GM21367 (cell line): Measurements from ENCODE around the gene OXA1L.
"Not testable (repeated sequence)": the region's sequence is repeated elsewhere in the genome, so short reads cannot be mapped to it uniquely, and the experiment has no call there.

Experiments used
- ATAC-seq: cut with Tn5 transposase; IDR thresholded peaks from one replicate; pipeline ENCODE4 v1.9.1; 2021; ENCODE audit not compliant: unreplicated experiment

Gene OXA1L

DNA sequence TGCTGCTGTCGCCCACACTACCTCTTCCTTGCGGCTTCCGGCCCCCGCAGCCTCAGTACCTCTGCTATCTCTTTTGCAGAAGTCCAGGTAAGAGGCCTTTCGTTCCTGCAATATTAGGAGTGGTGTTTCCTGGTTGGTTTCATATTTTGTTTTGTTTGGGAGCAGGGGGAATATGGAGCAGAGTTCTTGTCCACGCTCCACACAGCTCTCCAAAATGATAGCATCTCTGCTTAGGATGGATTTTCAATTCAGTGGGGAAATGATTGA, 768 bp downstream of the OXA1L start:
- no peak for ATAC-seq

DNA sequence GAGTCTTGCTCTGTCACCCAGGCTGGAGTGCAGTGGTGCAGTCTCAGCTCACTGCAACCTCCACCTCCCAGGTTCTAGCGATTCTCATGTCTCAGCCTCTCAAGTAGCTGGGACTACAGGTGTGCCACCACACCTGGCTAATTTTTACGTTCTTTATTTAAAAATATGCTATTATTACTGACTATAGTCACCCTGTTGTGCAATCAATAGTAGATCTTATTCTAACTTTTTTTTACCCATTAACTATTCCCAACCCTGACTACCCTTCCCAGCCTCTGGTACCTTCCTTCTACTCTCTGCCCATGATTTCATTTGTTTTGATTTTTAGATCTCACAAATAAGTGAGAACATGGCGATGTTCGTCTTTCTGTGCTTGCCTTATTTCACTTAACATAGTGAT, 2.5 kb downstream of the OXA1L start:
- no peak for ATAC-seq

DNA sequence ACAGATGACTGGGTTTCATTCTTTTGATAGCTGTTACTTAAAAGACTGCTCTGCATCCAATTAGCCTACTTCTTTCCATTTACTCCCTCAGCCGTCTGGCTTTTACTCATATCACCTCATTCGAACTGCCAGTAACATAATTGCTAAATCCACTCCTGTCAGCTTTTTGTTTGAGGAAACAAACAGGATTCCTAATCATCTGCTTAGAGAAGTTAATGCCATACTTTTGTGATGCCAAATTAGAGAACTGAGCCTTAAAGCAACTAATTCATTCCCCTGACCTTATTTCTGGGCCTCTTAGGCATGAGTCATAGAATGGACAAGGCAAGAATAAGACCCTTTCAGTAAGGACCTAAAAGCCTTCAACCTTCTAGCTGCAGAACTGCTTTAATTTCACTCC, 2.9 kb downstream of the OXA1L start:
- no peak for ATAC-seq

DNA sequence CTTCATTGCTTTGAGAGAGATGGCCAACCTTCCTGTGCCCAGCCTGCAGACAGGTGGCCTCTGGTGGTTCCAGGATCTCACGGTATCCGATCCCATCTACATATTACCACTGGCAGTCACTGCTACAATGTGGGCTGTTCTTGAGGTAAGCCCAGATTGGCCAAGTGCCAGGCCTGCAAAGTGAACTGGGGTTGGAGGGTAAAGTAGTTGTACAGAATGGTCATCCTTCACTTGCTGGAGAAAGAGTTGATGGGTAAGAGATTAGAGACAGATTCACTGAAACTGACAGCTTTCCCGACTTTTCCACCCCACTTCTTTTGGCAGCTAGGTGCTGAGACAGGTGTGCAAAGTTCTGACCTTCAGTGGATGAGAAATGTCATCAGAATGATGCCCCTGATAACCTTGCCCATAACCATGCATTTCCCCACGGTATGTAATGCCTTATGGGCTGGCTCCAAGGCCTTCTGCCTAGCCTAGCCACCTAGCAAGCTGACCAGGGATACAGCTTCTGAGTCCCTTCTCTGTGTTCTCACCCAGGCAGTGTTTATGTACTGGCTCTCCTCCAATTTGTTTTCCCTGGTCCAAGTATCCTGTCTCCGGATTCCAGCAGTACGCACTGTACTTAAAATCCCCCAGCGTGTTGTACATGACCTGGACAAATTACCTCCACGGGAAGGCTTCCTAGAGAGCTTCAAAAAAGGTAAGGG, 4.1 kb downstream of the OXA1L start:
- ATAC-seq, result no peak

DNA sequence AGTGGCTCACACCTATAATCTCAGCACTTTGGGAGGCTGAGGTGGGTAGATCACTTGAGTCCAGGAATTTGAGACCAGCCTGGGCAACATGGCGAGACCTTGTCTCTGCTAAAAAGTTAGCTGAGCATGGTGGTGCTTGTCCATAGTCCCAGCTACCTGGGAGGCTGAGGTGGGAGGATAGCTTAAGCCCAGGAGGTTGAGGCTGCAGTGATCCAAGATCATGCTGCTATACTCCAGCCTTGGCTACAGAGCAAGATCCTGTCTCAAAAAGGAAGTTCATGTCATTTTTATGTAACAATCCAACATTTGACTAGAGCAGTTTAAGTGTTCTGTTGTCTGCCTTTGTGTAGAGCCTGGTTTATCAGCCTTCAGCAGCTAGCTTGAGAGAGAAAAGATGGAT, 6.2 kb downstream of the OXA1L start:
- ATAC-seq, result no peak

DNA sequence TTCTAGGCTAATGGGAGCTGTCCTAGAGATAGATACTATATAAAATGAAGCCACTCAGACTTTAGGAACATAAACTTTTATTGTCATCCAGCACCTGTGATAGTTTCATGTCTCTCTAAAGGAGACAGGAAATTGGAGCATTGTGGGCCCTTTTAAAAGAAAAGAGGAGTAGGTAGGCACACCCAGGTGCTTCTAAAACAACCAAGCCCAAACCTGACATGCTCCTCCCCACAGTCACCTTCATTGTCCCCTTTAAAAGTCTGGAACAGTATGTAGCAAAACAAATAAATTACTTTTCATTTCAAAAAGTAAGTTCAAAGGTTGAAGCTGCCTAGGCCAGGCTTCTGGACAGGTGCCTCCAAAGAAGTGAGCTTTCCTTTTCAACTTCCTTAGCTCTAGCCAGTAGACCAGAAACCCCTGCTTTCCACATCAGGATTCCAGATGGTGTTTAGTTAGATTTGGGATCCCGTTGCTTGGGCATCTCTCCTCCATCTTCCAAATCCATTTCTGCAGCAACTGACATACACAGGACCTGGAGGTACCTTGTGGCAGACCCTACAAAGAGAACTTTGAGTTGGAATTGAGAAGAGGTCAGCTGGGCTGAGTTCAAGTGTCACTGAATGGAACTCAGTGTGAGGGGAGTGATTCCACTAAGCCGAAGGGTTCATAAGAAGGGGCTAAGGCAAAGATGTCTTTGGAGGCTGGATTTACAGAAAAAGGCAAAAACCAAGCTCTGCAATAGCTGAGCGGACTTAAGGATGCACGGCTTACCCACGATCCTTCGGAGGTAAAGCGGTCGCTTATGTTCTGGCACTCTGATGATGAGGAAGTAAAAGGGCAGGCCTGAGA, 6.9 kb downstream of the OXA1L start:
- ATAC-seq, result no peak

DNA sequence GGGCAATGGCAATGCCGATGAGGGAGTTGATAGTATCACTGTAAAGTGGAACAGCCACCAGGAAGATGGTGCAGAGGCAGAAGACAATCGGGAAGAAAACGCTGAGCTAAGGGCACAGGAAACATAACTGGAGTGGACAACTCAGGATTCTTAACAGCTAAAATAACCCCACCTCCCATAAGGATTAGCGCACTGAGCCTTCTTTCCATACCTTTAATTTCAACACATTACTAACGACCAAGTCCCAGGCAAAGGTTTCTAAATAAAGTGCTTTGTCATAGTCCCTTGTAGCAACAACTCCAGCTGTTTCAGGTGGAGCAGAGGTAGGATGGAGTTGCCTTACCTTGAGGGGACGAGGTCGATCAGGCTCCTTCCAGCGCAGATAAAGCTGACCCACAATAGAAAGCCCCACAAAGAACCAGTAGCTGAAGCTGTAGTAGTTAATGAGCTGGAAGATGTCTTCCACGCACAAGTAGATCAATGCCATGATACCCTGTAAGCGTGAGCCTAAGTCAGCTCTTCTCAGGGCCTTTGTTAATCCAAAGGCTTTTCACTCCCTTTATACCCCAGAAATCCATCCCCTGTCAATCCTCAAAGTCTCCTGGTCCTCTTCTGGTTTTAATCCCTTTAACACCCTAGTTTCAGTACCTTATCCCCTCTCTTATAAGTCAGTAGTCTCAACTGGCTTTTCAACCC, 7.7 kb downstream of the OXA1L start:
- ATAC-seq, result no peak

DNA sequence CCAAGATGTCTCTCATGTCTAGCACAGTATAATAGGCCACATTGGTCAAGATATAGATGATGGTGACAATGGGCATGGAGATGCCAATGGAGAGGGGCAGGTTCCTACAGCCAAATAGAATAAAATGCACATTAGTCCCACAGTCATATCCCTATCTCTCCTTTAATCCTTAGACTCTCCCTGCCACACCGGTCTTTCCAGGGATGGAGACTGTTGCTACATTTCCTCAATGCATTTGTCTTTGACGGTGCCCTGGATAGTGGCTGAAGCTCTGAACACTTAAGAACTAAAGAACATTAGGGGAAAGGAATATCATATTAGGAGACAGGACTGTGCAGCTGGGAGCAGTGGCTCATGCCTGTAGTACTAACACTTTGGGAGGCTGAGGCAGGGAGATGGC, 9.7 kb downstream of the OXA1L start:
- no peak for ATAC-seq

DNA sequence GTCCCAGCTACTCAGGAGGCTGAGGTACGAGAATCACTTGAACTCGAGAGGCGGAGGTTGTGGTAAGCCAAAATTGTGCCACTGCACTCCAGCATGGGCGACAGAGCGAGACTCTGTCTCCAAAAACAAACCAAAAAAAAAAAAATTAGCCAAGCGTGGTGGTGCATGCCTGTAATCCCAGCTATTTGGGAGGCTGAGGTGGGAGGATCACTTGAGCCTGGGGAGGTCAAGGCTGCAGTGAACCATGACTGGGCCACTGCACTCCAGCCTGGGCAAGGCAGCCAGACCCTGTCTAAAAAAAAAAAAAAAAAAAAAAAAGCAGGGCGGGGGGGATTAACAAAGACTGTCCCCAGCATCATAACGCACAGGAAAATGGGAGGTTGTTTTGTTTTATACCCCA, 10.4 kb downstream of the OXA1L start:
- not testable (repeated sequence) for ATAC-seq

DNA sequence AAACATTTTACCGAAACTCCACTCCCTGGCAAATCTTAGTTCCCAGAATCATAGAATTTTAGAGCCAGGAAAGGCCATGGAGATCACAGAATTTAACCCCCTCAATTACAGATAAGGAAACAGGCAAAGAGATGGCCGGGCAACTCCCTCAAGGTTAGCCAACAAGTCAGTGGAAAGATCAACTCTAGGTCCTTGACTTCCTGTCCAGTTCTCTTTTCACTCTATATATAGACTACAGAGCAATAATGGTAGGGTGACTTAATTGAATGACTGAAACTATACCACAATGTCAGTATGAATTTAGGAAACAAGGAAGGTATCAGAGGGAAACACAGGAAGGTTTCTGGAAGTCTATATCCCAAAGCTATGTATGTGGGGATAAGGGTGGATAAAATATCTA, 11.6 kb downstream of the OXA1L start:
- no peak for ATAC-seq

DNA sequence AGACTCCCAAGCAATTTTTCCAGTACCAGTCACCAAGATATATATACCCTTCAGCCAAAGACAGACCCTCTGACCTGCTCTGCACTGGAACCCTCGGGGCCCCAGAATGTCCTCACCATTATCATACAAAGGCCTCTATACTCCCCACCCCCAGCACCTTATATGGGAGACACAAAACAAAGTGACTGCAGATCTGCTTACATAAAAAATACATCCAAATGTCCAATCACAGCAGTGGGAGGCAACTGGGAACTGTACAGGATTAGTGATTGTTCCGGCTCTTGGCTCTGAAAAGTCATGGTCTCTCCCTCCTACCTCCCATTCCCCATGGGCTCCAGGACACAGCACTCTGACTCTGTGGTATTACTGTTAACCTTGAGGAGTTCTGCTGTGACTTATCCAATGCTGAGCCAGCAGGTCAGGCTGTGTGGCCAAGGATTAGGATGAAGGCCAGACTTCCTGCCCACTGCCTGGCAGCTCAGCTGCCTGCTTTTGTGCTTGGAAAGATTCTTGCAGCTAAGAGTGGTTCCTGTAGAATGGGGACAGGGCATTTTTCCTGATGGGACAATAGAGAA, 13.7 kb downstream of the OXA1L start:
- no peak for ATAC-seq

DNA sequence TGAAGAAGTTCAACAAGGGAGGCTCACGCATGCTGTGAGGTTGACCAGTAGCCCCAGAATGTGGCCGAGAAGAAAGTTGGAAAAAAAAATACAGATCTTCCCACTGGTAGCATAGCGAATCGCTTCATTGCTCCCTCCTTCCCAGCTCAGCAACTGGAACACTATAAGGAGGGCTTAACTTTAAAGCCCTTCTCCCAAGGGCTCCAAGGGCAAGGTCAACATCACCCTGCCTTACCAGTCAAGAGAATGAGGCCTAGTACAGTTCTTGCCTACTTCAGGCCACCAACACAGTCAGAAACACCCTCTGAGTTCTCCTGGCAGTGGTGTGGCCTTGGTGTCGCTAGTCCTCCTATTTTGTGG, 14.4 kb downstream of the OXA1L start:
- no peak for ATAC-seq

DNA sequence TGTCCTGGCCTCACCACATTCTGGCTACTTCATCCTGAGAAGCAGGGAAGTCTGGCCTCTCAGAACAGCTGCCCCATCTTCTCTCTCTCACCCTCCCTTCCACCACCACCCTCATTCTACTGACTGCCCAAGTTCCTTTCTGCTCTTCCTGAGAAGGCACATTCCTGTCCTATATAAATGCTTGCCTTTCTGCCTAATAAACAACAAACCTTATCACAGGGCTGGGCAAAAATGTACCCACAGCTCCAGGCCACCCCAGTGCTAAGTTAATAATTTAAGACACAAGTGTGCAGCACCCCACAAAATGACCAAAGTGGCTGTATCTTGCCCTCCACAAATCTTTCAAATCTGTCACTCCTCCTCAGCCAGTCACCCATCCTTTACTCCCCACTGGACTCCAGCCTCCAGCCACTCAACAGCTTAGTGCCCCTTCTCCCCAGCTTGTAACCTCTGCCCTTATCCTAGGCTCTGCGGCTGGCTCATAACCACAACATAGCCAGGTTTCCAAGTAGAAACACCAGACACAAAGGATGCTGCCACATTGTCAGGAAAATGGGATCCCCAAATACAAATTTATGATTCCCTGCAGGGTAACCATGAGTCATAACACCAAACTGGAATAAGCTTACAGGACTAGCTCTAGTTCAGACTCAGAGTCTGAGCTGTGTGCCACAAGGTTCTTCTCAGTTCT, 15.0 kb downstream of the OXA1L start:
- ATAC-seq, result no peak

DNA sequence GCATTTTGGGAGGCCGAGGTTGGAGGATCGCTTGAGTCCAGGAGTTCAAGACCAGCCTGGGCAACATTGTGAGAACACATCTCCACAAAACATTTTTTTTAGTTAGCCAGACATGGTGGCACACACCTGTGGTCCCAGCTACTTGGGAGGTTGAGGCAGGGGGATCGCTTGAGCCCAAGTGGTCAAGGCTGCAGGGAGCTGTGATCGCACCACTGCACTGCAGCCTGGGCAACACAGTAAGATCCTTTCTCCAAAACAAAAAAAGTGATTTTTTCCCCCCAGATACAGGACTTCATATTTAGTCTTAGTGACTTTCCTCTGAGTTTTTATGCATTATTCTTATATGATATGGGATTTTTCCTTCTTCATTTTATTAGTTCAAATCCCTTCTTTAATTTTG, 20.2 kb downstream of the OXA1L start:
- ATAC-seq, result no peak

DNA sequence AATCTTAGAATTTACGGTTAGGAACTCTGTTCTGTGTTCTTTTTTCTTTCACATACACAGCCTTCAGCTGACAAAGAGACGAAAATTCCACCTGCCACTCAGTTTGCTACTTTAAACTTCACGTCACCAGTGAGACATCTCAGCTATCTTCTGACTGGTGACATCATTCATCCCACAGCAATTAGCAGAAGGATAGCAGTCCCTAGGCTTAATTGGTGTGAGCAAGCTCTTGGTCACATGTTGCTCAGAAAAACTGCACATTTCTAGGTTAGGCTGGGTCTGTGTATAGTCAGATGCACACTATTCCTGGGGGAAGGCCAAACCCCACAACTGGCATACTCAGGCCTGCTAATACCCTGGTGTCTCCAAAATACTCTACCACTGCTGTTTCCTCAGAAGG, 24.8 kb downstream of the OXA1L start:
- no peak for ATAC-seq

DNA sequence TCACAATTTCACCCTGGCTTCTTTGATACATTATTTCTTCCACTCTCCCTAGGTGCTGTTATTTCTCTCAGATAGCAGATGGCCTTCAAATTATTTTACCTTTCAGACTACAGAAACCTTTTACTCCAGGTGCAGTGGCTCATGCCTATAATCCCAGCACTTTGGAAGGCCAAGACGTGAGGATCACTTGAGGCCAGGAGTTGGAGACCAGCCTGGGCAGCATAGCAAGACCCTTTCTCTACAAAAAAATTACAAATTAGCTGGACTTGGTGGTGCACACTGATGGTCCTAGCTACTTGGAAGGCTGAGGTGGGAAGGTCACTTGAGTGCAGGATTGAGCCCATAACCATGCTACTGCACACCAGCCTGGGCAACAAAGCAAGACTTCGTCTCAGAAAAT, 25.7 kb downstream of the OXA1L start:
- no peak for ATAC-seq

DNA sequence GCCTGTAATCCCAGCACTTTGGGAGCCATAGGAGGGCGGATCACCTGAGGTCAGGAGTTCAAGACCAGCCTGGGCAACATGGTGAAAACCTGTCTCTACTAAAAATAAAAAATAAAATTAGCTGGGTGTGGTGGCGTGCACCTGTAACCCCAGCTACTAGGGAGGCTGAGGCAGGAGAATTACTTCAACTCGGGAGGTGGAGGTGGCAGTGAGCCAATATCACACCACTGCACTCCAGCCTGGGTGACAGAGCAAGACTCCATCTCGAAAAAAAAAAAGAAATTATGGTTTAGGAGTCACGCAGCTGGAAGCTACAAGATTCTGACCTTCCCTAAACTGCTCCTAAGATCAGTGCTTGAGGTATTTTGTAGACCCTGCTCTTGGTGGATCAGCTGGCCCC, 27.1 kb downstream of the OXA1L start:
- ATAC-seq, result not testable (repeated sequence)

DNA sequence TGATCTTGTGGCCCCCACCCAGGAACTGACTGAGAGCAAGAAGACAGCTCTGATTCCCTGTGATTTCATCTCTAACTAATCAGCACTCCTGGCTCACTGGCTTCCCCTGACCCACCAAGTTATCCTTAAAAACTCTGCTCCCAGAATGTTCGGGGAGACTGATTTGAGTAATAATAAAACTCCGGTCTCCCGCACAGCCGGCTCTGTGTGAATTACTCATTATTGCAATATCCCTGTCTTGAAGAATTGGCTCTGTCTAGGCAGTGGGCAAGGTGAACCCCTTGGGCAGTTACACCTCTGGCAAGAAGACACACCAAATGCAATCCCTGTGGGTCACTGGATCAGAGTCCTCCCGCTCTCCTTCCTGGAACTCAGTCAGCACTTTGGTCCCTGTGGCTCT, 27.5 kb downstream of the OXA1L start:
- no peak for ATAC-seq

DNA sequence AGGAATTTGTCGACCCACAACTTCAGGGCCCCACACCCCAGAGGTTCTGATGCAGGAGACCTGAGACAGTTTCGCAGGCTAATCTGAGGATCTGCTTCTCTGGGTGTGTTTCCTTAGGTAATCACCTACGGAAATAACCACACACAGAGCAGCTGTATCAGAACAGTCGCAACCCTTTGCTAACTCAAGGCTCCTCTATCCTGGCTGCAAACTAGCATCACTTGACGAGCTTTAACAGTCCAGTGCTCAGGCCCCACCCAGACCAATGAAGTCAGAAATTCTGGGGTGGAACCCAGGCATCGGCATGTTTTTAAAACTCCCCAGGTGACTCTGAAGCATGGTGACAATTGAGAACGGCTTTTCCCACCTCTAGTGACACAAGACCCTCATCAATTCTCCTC, 28.1 kb downstream of the OXA1L start:
- ATAC-seq, result no peak

DNA sequence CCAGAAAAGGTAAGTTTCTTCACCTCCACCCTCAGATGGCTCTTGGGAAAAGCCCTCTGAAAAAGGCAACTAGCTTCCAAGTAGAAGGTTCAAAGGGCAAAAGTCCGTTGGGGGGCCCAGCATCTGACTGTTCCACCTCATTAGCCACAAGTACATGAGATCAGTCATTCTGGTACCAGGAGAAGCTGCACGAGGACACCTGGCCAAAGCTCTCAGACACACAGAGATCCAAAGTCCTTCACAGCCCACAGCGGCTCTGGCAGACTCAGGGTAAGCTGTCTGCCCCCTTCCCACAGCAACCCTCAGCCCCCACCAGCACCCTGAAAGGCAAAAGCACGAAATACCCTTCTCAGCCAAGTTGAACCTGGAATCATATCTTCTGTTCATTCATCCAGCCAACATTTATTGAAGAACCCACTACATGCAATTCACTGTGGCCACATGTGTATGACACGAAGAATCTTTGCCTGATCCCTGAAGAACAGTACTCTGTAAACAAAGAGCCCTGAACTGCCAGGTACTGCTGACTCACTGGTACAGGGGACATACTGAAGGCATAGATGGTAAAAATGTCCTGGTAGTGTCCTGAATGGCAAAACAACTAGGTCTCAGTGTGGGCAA, 29.7 kb downstream of the OXA1L start:
- no peak for ATAC-seq
